DMS 273 (cell line): Measurements from ENCODE around the gene TIGD6.
"Not testable (repeated sequence)": the region's sequence is repeated elsewhere in the genome, so short reads cannot be mapped to it uniquely, and the experiment has no call there.

Experiments used
- DNase-seq: peaks from one replicate; lab custom pipeline; 2025; ENCODE audit not compliant: unreplicated experiment; lab: John Stamatoyannopoulos, UW

The TIGD6 gene

GRCh38 chr5:150000256-150000989 lies at the start of gene TIGD6, which contains the start of gene HMGXB3:
TSS of gene TIGD6 (minus strand) at chr5:150000654. CDS start at chr5:149996348, 4,306 bp downstream.
TSS of gene HMGXB3 (plus strand) at chr5:150000739. CDS start at chr5:150004853, 4,114 bp downstream.
- DNase-seq: peak; percentile 98

DNA sequence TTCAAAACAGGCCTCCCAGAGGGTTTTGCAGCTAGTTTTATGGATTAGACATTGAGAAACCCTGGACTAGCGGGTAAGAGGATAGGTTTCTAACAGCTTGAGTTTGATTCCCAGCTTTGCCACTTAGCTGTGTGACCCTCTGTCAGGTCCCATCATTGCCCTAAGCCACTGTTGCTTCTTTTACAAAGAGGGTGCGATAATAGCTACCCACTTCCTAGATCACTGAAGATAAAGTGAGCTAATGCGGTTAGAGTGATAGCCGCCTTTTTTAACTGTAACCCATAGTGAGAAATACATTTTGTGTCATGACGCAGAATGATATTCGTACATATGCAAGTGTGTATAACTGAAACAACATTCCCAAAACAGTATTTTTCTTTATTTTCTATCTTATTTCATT lies 45.6 kb upstream of the TIGD6 start:
- DNase-seq: no peak

DNA sequence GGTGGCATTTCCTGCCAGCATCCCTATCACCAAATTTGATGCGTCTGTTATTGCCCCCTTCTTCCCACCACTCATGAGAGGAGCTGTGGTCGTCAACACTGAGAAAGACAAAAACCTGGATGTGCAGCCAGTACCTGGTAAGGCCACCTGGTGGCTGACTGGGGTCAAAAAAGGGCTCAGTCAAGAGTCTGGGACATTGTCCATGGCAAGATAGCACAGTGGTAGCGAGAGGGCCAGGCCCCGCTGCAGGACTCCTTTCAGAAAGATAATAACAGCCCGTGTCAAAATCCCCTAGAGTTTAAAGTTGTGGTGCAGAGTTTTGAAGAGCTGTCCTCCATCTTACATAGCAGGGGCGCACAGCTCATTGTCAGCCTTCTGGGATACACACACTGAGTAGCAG lies 45.1 kb upstream of the TIGD6 start:
- DNase-seq: no peak

DNA sequence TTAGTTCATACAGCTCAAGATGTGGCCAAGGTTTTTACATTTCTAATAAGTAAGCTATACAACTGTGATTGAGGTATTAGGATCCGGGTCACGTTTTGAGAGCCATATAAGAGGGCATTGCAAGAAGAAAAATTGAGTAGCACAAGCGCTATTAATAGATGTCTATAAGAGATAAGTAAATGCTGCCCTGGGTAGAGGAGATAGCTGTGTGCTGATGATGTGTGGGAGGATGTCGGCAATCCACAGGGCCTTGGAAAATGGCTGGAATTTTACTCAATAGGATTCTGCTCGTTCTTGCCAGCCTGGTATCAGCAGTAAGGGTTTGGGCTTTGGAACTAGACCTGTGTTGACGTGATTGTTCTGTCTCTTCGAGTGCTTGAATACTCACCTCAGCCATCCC lies 44.3 kb upstream of the TIGD6 start:
- no peak for DNase-seq

DNA sequence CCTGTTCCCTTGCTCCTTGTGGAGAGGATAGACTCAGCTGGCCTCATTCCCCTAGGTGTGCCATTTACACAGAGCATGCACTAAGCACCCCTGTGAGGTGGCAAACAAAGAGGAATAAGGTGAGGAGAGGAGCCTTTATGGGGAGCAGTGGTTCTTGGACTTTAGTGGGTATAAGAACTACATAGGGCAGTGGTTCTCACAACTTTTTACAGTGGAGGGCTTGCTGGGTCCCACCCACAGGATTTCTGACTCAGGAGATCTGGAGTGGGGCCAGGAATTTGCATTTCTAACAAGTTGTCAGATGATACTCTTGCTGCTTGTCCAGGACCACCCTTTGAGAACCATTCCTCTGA lies 43.9 kb upstream of the TIGD6 start:
- no peak for DNase-seq

GRCh38 chr5:150043657-150044328 lies 43.3 kb upstream of the TIGD6 start:
- DNase-seq: no peak

DNA sequence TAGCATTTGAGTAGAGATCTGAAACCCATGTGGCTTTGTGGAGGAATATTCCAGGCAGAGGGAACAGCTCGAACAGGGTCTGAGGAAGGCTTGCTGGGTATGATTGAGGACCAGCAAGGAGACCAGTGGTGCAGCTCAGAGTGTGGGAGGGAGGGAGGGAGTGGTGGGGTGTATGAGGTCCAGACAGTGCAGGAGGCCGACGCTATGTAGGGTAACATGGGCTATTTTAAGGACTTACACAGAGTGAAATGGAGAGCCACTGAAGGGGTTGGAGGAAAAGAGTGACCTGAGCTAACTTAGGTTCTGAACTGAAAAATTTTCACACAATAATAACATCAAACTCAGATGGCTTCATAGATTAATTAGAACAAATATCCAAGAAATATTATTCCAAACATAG lies 42.0 kb upstream of the TIGD6 start:
- DNase-seq: no peak

DNA sequence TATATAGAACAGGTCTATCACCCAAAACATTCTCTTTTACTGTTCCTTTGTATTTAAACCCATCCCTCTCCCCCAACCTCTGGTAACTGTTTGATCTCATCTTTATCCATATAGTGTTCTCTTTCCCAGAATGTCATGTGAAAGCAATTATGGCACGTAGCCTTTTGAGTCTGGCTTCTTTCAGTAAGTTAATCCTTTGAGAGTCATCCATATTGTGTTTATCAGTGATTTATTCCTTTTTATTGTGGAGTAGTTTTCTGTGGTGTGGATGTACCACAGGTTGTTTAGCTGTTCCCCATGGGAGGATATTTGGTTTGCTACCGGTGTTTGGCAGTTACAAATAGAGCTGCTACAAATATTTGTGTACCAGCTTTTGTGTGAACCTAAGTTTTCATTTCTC lies 38.1 kb upstream of the TIGD6 start:
- DNase-seq: no peak

GRCh38 chr5:150036513-150036912 lies 36.1 kb upstream of the TIGD6 start:
- no peak for DNase-seq

DNA sequence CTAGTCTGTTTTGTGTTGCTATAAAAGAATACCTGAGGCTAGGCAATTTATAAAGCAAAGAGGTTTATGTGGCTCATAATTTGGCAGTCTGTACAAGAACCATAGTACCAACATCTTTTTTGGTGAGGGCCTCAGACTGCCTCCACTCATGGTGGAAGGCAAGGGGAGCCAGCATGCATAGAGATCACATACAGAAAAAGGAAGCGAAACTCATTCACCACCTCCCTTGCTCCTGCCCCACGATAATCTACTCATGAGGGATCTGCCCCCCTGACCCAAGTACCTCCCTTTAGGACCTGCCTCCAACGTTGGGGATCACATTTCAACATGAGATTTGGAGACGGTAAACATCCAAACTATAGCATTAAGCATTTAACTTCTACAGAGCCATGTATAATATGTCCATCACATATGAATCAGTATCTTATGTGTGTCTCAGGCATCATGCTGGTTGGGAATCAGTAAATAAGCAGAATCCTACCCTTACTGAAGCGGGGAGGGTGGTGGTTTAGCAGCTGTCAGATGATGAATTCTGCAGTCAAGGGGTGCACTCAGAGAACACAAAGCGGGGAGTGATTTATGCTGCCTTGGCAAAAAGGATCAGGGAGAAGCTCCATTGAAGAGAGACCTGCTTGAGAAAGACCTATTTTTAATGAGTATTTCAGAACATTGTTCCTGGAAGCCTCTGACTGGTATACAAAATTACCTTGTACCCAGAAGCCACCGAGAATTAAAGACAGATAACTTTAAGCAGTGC lies 34.9 kb upstream of the TIGD6 start:
- DNase-seq: no peak

- DNase-seq: no peak
These were observed 34.2 kb upstream of the TIGD6 start for GRCh38 chr5:150034662-150035061.

GRCh38 chr5:150033334-150033733 lies 32.9 kb upstream of the TIGD6 start:
- no peak for DNase-seq

- not testable (repeated sequence) for DNase-seq
These were observed 27.6 kb upstream of the TIGD6 start for GRCh38 chr5:150028047-150028446.

GRCh38 chr5:150026682-150027172 lies 26.3 kb upstream of the TIGD6 start:
- DNase-seq: peak; percentile 23

DNA sequence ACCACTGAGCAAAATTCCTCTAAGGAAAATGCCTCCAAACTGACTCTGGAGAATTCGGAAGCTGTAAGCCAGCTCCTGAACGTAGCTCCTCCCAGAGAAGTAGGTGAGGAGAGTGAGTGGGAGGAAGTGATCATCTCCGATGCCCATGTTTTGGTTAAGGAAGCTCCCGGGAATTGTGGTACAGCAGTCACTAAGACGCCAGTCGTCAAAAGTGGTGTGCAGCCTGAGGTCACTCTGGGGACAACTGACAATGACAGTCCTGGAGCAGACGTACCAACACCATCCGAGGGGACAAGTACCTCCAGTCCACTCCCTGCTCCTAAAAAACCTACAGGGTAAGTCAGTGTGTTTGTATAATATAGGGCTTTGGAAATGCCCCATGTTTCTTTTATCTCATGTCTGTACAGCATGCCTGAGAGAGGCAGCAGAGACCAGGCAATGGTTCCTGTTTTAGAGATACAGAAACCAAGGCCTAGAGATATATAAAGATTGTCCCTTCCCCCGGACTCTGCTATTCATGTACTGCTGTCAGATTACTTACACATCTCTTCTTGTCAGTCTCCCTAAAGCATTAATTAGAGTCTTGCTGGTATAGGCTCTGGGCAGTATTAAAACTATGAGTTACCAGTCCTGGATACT lies 24.0 kb upstream of the TIGD6 start:
- no peak for DNase-seq

- DNase-seq: no peak
These were observed 22.7 kb upstream of the TIGD6 start for GRCh38 chr5:150023136-150023535.

DNA sequence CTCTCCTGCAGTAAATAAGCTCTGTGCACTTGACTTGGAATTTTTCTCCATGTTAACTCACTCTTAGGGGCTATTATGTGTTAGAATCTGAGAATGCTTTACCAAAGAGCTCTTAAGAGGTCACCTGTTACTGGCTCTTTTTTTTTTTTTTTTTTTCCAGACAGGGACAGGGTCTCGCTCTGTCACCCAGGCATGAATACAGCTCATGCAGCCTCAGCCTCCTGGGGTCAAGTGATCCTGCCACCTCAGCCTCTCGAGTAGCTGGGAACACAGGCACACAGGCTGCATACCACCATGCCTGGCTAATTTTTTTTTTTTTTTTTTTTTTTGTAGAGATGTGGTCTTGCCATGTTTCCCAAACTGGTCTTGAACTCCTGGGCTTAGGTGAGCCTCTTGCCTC lies 22.2 kb upstream of the TIGD6 start:
- DNase-seq: no peak

DNA sequence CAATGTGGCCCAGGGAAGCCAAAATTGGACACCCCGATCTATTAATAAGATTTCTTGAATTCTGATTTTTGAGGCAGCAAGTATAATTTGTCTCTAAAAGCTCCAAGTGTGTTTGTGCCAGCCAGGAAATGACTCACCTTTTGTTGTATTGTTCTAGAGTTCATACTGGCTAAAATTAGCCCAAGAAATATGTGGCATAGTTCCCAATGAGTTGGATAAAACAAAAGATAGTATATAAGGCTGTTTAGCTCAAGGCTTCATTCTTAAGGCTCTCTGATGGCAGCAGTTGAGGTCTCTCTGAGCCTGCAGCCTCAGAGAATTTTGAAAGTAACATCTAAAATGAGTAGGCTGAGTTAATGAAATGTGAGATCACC lies 21.7 kb upstream of the TIGD6 start:
- no peak for DNase-seq

- no peak for DNase-seq
These were observed 21.2 kb upstream of the TIGD6 start for GRCh38 chr5:150021491-150022157.

GRCh38 chr5:150020249-150020648 lies 19.8 kb upstream of the TIGD6 start:
- no peak for DNase-seq
